Measurements from ENCODE around the gene CAMK1D. TPM values are rescaled to one million over a fixed set of nuclear protein-coding genes. Genes with fewer than 3 reads are reported as not detected.

CAMK1D gene
- total RNA-seq, 1 donor from 2014 or later = 10.9 TPM

DNA sequence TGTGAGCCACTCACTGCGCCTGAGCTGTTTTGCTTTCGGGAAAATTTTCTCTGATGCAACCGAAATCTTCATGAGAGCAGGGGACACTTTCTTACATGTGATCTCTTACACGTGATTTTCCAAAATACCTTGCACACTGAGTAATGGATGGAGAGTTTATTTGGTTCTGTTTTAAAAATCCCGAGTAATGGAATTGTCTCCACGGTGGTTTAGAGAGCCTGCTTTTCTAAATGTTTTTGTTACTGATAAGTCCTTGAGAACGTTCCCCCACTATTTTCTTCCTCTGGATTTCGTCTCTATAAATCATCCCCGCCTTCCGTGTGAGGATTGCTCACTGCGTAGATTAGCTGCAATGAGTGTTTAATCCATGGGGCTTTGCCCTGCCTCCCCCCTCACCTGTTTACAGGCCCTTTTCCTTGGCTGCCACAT, 25.7 kb downstream of the CAMK1D start:
- DNase-seq = no peak

DNA sequence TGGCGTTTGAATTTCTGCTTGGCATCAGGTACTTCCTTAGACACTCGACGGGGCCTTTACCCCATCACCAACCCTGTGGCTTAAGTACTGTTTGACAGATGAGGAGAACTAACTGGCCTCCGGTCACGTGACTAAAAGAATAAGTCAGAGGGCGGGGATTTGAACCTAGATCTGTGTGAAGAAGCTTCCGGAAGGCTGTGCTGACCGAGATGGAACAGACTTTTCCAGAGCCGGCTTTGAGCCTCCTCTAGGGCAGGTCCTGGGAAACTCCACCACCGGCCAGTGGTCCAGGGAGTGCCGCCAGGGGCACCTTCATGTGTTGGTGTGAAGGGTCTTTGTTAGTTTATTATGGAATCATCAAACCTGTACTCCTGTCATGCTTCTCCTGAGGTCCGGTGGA, 26.9 kb downstream of the CAMK1D start:
- no peak for DNase-seq

DNA sequence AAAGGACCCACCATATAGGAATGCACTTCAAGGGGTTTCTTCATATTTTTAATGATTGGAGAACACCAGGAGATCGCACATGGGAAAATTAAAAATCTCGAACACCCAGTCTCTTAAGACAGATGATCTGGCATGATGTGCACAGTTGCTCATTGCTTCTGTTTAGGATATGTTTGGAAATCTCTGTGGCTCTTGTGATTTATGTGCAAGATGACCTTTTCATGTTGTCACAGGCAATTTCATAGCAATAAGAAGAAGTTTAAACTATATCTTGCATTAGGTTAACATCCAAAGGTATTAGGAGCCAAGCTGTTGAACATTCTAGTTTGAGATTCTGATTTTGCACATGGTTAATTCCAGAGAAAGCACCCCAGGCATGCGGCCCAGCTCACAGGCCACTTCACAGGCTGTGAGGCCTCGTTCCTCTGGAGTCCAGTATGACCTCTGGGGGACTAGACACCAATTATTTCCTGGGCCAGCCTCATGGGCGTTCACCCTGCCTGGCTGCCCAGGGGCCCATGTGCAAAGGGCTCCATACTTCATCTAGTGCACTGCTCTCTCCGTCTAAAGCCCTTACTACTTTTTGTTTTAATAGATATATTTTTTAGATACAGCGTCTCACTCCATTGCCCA, 28.4 kb downstream of the CAMK1D start:
- DNase-seq = no peak

DNA sequence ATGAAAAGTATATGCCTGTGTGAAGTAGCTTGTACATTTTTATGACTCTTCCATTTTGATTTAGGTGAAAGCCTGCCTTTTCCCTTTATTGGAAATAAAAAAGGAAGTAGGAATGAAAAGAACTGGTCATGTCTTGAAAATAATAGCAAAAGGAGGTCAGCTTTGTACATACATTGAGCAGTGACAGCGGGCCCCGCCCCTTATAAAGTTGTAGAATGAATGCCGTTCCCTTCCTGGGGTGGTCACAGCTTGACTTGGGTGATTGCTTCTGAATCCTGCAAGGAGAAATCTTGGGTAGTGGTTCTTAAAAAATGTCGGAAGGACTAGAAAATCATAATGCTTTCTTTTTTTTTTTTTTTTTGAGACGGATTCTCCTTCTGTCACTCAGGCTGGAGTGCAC, 31.7 kb downstream of the CAMK1D start:
- DNase-seq = no peak

DNA sequence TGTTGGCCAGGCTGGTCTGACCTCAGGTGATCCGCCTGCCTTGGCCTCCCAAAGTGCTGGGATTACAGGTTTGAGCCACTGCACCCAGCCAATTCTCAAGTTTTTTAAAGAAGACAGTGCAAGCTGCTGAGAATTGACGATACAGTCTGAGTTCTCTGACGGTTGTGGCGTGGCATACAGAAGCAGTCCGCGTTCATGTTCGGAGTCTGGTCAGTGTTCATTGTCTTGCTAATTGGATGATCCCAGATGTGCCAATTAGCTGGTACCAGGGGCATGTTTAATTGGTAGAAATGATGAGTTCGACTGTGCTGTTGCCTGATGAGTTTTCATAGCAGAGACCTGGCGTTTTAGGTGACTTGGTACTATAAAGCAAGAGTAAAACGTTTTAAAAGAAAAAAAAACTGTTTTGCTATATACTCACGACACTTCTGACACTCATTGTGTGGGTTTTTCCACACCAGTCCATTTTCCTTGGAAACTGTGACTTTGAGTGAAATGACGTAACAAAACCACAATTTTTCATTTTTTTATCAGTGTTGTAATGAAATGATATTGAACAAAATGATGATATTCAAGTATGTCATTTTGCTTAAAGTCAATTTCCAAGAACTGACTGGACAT, 32.3 kb downstream of the CAMK1D start:
- DNase-seq = no peak

DNA sequence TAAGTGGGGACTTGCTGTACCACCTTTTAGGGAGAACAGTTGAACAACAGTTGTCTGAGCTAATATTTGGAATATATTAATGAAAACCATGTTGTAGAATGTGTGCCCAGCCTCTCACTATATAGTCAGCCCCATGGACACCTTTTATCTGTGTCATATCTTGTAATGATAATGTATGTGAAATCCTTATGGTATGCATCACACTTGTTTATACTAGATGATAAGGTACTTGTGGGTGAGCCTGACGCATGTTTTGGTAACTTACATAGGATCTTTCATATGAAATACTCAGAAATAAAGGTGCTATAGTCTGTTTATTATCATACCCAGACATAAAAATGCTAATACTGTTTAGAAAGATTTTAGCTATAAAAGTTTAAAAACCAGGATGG, 32.8 kb downstream of the CAMK1D start:
- DNase-seq = no peak

DNA sequence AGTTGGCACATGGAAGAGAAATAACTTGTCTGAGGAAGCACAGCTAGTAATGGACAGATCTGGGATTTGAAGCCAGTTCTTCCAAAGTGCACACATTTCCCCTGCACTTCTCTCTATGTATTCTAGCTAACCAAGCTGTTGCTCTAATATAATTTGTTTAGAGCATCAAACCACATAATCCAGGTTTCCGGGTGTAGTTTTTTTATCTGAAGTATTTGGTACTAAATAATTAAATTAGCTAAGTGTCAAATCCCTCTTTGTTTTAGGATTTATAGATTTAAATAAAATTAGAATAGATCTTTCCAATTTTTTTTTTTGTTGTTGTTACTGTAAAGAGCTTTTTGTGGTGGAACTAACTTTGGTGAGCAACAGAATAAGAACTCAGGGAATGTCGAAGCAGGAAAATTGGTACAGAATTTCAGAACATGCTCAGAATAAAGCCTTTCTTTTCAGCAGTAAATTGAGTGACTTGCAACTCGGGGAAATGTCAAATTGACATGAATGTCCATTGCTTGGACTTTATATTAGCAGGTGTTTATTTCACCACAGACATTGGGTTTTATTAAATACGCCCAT, 33.7 kb downstream of the CAMK1D start:
- no peak for DNase-seq

DNA sequence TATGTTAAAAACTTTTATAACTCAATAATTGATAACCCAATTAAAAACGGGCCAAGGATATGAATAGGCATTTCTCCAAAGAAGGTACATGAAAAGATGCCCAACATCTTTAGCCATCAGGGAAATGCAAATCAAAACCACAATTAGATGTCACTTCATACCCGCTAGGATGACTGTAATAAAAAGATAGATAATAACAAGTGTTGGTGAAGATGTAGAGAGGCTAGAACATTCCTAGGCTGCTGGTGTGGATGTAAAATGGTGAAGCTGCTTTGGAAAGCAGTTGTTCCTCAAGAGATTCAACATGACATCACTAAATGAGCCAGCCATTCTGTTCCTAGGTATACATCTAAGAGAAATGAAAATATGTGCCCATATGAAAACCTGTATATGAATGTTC, 35.6 kb downstream of the CAMK1D start:
- no peak for DNase-seq

DNA sequence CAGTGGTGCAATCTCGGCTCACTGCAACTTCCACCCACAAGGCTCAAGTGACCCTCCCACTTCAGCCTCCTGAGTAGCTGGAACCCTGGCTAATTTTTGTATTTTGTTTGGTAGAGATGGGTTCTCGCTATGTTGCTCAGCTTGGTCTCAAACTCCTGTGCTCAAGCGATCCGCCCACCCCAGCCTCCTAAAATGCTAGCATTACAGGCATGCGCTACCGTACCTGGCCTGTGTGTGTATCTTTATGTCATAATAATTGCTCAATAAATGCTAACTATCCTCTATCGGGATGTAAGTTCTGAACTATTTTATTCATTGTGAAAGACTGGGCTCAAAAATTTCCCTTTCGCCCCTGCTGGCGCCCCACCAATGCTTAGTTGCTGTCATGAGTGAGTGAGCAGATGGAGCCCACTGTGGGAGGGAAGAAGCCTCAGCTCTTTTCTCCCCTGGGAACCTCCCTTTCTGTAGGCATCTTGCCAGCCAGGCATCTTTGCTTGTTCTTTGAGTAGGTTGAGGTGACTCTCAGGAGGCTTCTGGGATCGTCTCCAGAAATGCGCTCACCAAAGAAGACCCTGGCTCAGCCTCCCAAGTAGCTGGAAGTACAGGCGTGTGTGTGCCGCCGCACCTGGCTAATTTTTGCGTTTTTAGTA, 38.3 kb downstream of the CAMK1D start:
- DNase-seq = peak; percentile 61

DNA sequence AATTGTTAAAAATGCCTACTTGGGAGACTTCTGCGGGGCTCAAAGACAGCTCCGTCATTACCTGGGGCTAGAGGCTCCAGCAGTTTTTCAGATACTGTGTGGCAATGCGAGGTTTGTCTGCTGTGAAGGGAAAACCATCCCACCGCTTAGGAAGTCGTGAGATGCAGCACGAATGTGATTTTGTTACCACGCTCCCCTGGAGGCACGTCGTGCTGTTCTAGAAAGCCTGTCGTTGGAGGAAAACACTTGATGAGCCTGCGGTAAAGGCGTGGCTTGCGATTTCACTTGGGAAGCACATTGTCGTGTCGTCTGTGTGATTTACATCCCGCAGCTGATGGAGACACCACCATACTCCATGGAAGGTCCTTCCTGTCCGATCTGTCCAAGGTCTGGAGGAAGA, 39.3 kb downstream of the CAMK1D start:
- DNase-seq = no peak

DNA sequence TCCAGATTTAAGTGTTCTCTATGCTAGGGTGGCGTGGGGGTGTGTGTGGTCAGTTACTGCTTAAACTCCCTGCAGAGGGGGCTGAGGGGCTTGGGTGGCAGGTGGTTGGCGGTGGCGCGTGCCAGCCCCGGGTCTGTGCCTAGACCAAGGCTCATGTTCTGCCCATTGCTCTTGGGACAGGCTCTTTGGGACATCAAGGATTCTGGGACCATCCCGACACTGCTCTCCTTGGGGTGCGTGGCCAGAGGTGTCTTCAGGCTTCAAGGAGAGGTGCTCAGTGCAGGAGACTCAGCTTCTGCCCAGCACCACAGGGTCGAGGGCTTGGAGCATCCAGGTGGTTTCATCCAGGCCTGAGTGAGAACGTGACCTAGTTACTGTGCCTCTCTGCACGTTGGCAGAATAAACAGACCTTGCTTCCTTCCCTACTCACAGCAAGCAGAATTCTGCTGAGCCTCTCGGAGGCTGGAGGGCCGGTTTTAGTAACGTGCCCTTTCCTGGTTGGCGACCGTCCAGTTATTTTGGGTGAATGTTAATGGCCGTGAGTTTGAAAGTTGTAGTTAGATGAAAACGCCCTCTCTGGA, 39.9 kb downstream of the CAMK1D start:
- no peak for DNase-seq

DNA sequence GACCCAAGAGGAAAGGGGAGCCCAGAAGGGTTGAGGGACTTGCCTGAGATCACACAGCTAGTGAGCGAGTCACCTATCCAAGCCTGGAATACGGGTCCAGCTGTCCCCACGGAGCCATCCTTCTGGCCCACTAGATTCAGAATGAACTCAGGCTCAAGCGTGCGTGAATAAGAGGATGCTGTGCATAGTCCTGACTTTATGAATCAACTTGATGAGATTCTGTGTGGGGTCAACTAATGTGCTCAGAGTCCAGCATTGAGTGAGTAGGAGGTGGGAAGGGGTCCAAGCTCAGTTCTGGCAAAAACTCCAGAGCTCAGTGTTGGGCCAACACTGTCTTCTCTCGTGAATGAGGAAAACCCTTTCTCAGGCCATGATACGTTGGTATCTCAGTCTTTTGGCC, 41.4 kb downstream of the CAMK1D start:
- DNase-seq = no peak

DNA sequence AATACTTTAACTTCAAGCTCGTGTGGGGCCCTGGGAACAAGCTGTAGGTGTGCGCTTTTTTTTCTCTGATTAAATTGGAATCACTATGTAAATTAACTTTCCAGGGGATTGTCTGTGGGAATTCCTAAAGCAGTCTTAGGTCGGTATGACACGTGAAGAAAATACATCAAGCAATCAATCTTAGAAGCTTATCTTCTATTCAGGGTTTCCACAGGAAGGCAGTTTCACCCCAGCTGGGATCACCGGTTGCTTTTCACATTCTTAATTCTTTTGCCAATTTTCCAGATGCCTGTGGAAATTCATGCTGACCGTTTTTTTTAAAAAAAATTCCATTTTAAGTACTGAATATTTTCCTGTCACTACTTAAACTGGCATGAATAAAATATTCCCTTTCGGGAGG, 41.9 kb downstream of the CAMK1D start:
- no peak for DNase-seq

DNA sequence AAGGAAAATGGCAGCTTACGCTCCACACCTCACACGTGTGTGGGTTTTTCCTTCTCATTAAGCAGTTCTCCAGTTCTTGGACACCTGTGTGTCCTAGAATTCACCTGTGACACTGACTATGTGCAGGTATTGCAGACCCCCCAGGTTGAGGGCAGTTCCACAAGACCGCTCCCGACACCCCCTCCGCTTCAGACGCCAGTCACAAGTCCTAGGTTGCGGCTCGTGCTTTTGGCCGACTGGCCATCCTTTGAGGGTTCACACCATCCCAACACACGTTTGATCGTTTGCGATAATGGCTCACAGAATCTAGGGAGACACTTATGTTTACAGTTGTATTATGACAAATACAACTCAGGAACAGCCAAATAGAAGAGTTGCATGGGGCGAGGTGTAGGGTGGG, 44.5 kb downstream of the CAMK1D start:
- DNase-seq = no peak

DNA sequence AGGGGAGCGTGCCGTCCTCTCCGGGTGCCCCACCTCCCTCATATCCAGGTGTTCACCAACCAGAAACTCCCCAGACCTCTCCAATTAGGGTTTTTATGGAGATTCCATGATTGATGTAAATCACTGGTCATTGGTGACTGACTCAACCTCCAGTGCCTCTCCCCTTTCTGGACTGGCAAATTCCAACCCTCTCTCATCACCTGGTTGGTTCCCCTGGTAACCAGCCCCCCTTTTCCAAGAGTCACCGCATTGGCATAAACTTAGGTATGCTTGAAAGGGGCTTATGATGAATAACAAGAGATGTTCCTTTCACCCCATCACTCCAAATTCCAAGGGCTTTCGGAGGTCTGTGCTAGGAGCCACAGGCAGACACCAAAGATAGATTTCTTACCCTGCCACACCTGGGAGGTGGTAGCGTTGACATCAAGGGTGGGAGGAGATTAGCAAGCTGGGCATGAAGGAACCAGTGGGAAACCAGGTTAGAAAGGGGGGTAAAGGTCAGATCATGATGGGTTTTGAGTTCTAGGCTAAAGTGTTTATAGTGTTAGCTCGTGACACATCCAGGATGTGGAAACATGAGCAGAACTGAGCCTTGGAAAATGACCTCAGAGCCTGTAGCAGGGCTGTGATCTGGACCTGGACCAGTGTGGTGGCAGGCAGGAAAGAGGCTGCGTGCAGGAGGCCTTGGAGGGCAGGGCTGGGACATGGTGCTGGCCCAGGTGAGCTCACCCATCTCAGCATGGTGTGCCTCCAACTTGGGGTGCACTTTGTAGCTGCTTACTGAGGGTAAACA, 45.1 kb downstream of the CAMK1D start:
- DNase-seq = no peak

DNA sequence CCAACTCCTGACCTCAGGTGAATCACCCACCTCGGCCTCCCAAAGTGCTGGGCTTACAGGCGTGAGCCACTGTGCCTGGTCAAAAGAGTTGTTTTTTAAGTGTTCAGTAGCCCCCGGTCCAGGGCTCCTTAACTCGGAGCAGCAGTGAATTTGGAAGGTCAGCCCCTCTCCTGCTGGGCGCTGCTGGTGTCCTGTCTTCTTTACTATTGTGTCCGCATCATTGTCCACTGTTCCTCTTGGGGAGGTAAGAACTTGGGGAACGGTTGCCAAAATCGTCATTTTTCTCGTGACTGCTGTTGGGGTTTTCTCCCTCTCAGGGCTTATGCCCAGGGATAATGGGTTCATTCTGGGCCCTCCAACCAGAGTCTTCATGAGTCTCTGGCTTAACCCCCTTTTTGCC, 46.7 kb downstream of the CAMK1D start:
- no peak for DNase-seq

DNA sequence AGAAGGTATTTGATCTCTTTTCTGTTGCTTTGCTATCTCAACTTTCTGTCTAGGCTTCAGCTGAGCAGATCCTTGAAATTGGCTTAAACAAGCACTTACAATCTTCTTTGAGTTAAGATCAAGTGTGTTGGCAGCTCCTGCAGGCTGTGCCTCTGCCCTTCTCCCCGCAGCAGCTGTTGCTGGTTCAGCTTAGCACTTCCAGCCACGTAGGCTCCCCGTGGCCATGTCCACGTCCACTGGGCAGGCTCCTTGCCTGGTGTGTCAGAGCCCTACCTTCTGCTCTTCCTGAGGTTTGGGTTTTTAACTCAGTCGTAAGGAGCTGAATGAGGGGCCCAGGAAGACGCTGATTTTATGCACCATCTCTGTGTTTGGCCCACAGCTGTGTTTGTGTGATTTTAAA, 47.2 kb downstream of the CAMK1D start:
- peak; percentile 74 for DNase-seq

DNA sequence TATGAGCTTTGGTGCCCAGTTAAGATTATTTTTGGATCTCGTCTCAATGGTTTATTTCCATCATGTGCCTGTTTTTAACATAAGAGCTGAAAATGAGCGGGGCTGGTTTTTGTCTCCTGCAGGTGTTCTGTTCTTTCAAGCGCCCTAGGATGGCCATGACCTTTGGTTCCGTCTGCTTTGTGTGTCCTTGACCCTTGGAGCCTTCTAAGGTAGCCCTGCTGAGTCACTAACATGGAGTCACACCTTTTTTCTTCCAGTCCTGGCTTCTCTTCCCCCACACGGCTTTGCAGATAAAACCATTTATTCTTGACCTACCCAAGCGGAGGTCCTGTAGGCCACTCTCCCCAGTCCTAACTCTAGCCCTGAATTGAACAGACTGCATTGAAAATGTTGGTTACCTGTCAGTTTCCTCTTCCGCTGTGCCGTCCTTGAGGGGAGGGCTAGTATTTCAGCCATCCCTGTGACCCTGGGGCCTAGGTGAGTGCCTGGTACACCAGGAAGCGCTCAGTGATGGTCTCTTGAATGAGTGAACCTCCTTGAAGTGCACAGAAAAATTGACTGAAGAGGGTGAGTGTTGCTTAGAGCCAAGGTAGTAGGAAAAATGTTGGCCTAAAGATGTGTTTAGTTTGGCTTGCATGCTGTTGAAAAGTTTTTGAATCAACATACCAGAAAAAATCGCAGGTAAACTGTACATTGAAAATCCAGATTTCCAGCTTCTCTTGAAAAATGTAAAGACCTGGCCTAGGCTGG, 48.0 kb downstream of the CAMK1D start:
- no peak for DNase-seq

DNA sequence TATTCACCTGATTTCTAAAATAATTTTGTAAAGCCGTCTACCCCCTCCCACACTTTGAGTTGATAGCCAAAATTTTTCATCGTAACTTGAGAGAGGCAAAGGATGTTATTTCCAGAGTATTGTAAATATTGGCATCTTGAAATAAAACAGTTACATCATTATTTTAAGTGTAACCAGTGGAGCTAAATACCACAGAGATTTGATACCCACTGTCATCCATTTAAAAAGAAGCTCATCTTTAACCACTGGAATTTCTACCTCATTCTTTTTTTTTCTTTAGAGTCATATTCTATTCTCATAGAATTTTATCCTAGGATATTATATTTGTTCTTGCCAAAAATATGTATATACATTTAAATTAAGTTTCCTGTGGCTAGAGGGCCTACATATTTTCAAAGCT, 48.6 kb downstream of the CAMK1D start:
- DNase-seq = no peak

DNA sequence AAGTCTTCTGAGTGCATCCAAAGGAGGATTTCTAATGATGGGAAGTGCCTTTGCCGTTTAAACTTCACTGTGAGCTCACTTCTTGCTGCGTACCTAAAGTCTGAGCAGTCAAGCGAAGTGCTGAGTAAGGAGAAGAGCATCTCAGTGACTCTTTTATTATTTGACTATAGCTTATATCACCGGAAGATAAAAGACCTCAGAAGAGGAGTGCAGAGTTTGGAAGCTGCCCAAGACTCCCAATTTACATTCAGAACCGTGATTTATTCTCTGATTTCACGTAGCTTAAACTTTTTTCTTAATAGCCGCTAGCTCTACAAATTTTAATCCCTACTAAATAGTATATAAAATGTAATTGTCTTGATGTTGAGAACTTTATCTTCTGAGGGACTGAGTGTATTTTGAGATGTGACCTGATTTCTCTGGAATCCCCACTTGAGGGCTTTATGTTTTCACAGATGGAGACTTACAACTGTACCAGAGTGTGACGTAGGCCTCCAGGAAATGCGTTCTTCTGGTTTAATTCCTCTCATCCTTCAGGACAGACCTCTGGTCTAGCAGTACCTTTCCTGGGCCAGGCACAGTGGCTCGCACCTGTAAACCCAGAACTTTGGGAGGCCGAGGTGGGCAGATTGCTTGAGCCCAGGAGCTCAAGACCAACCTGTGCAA, 51.1 kb downstream of the CAMK1D start:
- no peak for DNase-seq

DNA sequence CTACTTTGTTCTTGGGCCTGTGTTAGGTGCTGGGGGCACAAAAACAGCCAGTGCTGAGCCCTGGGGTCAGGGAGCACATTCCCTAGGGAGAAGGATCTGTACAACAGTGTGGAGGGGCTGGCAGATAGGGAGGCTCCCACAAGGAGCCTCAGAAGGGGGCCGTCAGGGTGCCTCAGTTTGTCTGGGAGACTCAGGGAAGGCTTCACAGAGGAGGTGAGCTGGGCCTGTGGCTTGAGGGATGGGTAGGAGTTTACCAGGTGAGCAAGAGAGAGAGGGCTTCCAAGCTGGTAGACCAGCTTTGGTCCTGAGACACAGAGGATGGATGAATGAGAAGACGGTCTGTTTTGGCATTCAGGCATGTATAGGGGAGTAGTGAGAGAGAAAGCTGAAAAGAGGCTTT, 52.1 kb downstream of the CAMK1D start:
- no peak for DNase-seq

All from tongue (tissue), 2 donors.